ENCODE measurements around the gene CAMTA1.

CAMTA1 gene

GRCh38 chr1:6777813-6778212 lies 7.4 kb upstream of the CAMTA1 start:
- no peak for DNase-seq

- DNase-seq, result no peak
Measured at GRCh38 chr1:6779089-6779805, 6.0 kb upstream of the CAMTA1 start.

- no peak for DNase-seq
Measured at GRCh38 chr1:6782151-6782550, 3.1 kb upstream of the CAMTA1 start.

GRCh38 chr1:6783221-6783620 lies 2.0 kb upstream of the CAMTA1 start:
- no peak for DNase-seq

- DNase-seq, result no peak
Measured at GRCh38 chr1:6783936-6784559, 1.2 kb upstream of the CAMTA1 start.

- DNase-seq, result peak; percentile 100
Measured at GRCh38 chr1:6784560-6785317, 515 bp upstream of the CAMTA1 start.

GRCh38 chr1:6785728-6786505 lies 663 bp downstream of the CAMTA1 start:
- no peak for DNase-seq

GRCh38 chr1:6788946-6789345 lies 3.7 kb downstream of the CAMTA1 start:
- no peak for DNase-seq

GRCh38 chr1:6790146-6790545 lies 4.9 kb downstream of the CAMTA1 start:
- no peak for DNase-seq

- DNase-seq, result peak; percentile 28
Measured at GRCh38 chr1:6794164-6794563, 8.9 kb downstream of the CAMTA1 start.

- no peak for DNase-seq
Measured at GRCh38 chr1:6795203-6795602, 9.9 kb downstream of the CAMTA1 start.

- no peak for DNase-seq
Measured at GRCh38 chr1:6795661-6796060, 10.4 kb downstream of the CAMTA1 start.

GRCh38 chr1:6796095-6796494 lies 10.8 kb downstream of the CAMTA1 start:
- no peak for DNase-seq

GRCh38 chr1:6799499-6799898 lies 14.2 kb downstream of the CAMTA1 start:
- no peak for DNase-seq

- DNase-seq, result no peak
Measured at GRCh38 chr1:6800745-6801144, 15.5 kb downstream of the CAMTA1 start.

- DNase-seq, result no peak
Measured at GRCh38 chr1:6801199-6801598, 15.9 kb downstream of the CAMTA1 start.

- no peak for DNase-seq
Measured at GRCh38 chr1:6801966-6802365, 16.7 kb downstream of the CAMTA1 start.

GRCh38 chr1:6802454-6802853 lies 17.2 kb downstream of the CAMTA1 start:
- DNase-seq, result no peak

- no peak for DNase-seq
Measured at GRCh38 chr1:6802893-6803292, 17.6 kb downstream of the CAMTA1 start.

GRCh38 chr1:6803357-6803756 lies 18.1 kb downstream of the CAMTA1 start:
- DNase-seq, result no peak

GRCh38 chr1:6805004-6805416 lies 19.8 kb downstream of the CAMTA1 start:
- no peak for DNase-seq

- DNase-seq, result no peak
Measured at GRCh38 chr1:6807782-6808181, 22.5 kb downstream of the CAMTA1 start.

GRCh38 chr1:6809461-6809860 lies 24.2 kb downstream of the CAMTA1 start:
- DNase-seq, result no peak
